Spleen (tissue), 11 donors: Measurements from ENCODE around the gene FFAR4. TPM values are rescaled to one million over a fixed set of nuclear protein-coding genes. Genes with fewer than 3 reads are reported as not detected.

Experiments
- DNase-seq: peaks from one replicate; pipeline ENCODE4 v3.0.0-alpha.2; 2020
- H3K27ac ChIP-seq, 8 donors: fragments of 200-600 bp; sonication (generic) in 7 of 8; 1 replicate in 4 of 8; 2 replicates in 4 of 8; pipeline versions ENCODE4 v1.5.0 to v1.8.0; 2016 to 2021; ENCODE audit warnings: inconsistent platforms in 4 of 8, mild to moderate bottlenecking in 4 of 8, moderate library complexity in 1 of 8
- H3K27me3 ChIP-seq, 7 donors: fragments of 200-600 bp; sonication (generic) in 6 of 7; replicated peaks in 1 of 7; 1 replicate in 4 of 7; 2 replicates in 3 of 7; pipeline versions ENCODE4 v1.5.0 to v1.8.0; 2016 to 2021; ENCODE audit warnings: inconsistent platforms in 3 of 7, mild to moderate bottlenecking in 1 of 7
- H3K36me3 ChIP-seq, 6 donors: fragments of 200-600 bp; sonication (generic) in 5 of 6; 1 replicate in 4 of 6; 2 replicates in 2 of 6; pipeline versions ENCODE4 v1.5.0 to v1.8.0; 2016 to 2021; ENCODE audit warnings: inconsistent platforms in 2 of 6
- H3K4me1 ChIP-seq, 6 donors: fragments of 200-600 bp; sonication (generic) in 5 of 6; 1 replicate in 3 of 6; 2 replicates in 3 of 6; pipeline versions ENCODE4 v1.5.0 to v1.8.0; 2016 to 2021; ENCODE audit warnings: inconsistent platforms in 3 of 6
- H3K4me3 ChIP-seq, 8 donors: fragments of 200-600 bp; sonication (generic) in 7 of 8; 1 replicate in 4 of 8; 2 replicates in 4 of 8; pipeline versions ENCODE4 v1.5.0 to v1.8.0; 2016 to 2021; ENCODE audit warnings: inconsistent platforms in 4 of 8, mild to moderate bottlenecking in 4 of 8, moderate library complexity in 2 of 8
- H3K9me3 ChIP-seq, 8 donors: fragments of 200-600 bp; sonication (generic) in 7 of 8; 1 replicate in 4 of 8; 2 replicates in 4 of 8; pipeline versions ENCODE4 v1.5.0 to v1.8.0; 2016 to 2021; ENCODE audit warnings: inconsistent platforms in 4 of 8
- CTCF ChIP-seq, 11 experiments: fragments of 200-600 bp in 7 of 11; fragments of 450-650 bp in 4 of 11; sonication (generic) in 4 of 11; IDR thresholded peaks in 8 of 11; conservative IDR thresholded peaks in 3 of 11; 1 replicate in 7 of 11; 2 replicates in 4 of 11; pipeline versions ENCODE4 v1.4.0 to v1.8.0; 2016 to 2021; ENCODE audit warnings: antibody characterized with exemption in 11 of 11, inconsistent platforms in 4 of 11, mild to moderate bottlenecking in 1 of 11
- POLR2A ChIP-seq, 3 donors: fragments of 450-650 bp; IDR thresholded peaks; one replicate each; pipeline ENCODE4 v1.5.1; 2017; ENCODE audit warnings: antibody characterized with exemption in 3 of 3, mild to moderate bottlenecking in 1 of 3
- POLR2AphosphoS5 ChIP-seq, 3 donors: sonication (generic); formaldehyde crosslinking; IDR thresholded peaks; one replicate each; pipeline ENCODE4 v1.5.1; 2017; ENCODE audit warnings: antibody characterized with exemption in 3 of 3
- WGBS, 5 donors: extraction: QIAGEN DNeasy Blood & Tissue Kit in 3 of 5; methylation state at CpG; one replicate each; pipeline versions ENCODE4 v1.1.5 to v1.1.7; 2013 to 2018; 5-methylcytosine and 5-hydroxymethylcytosine counted together
- intact Hi-C: fragments of 100-400 bp; cut with DNase I; formaldehyde crosslinking; loops from one replicate; pipeline ENCODE4 v1.15.0; 2023; ENCODE audit warnings: low total_unique reads
- polyA plus RNA-seq, 3 donors: library from polyadenylated mRNA; stranded (reverse); fragments of 200-250 nt; gene quantifications; one replicate each; pipeline ENCODE4 v1.2.1, GENCODE V29; 2013
- total RNA-seq, 7 donors: library from RNA; depleted of rRNA in 3 of 7; stranded (reverse); fragments of >200 nt in 3 of 7; fragmentation: NEBNext Ultra II Directional in 4 of 7; extraction: Animal tissue kit (Norgen Biotek cat#: 25700) in 4 of 7; gene quantifications; one replicate each; pipeline versions ENCODE4 v1.1.0 to v1.2.1, GENCODE V29; 2016 to 2021
- donor health status: healthy with polysubstance abuse.
- donor health status: DM: no; HTN: no; CAD: no; lungs with moderate emphysema.
- donor health status: DM: no; HTN: no; CAD: no.
- donor health status: Bipolar disorder and iron deficiency.
- donor health status: healthy.
- donor health status: DM: no; HTN: no; CAD: no.
- donor health status: DM: yes; HTN: yes; CAD: no.

FFAR4 gene
- total and polyA plus RNA-seq, 10 donors = 0.02 to 0.13 (median 0.04) TPM; not detected in 6

GRCh38 chr10:93553482-93554315, 12.8 kb upstream of the FFAR4 start:
- peaks cover 0 to 11% (median 0%) of the 10 kb centered on the region in 7 donors for H3K27me3 ChIP-seq
- no peak overlapping the region for H3K27ac ChIP-seq
- no peak overlapping the region for H3K4me3 ChIP-seq
- no peak for DNase-seq
- intact Hi-C loops = loop anchor here (10.0 kb wide), 1 partner anchor 121 kb away; no protein-coding TSS in a partner anchor
- peaks cover 0 to 8% (median 0%) of the 10 kb centered on the region in 6 donors for H3K4me1 ChIP-seq
- no peaks in the 10 kb centered on the region for H3K9me3 ChIP-seq
- WGBS, 5 donors = 82 to 97% (median 89%) methylated on average over 8 of the region's 8 CpGs
- TF ChIP-seq CTCF (IDR thresholded peaks at IDR 0.05 in 8 of 11, conservative IDR thresholded peaks at IDR 0.05 in 3 of 11) = no peak
- TF ChIP-seq POLR2A (IDR thresholded peaks at IDR 0.05) = no peak
- no peaks in the 10 kb centered on the region for H3K36me3 ChIP-seq

GRCh38 chr10:93554316-93554663, 12.2 kb upstream of the FFAR4 start:
- no peak overlapping the region for H3K4me3 ChIP-seq
- H3K9me3 ChIP-seq = no peaks in the 10 kb centered on the region
- H3K27me3 ChIP-seq = peaks cover 0 to 17% (median 0%) of the 10 kb centered on the region in 7 donors
- H3K27ac ChIP-seq = no peak overlapping the region
- H3K4me1 ChIP-seq = peaks cover 0 to 8% (median 0%) of the 10 kb centered on the region in 6 donors
- DNase-seq = no peak
- intact Hi-C loops = loop anchor here (10.0 kb wide), 1 partner anchor 121 kb away; no protein-coding TSS in a partner anchor
- WGBS, 5 donors = 86 to 96% (median 89%) methylated on average over 1 of the region's 1 CpG
- no peaks in the 10 kb centered on the region for H3K36me3 ChIP-seq
- TF ChIP-seq POLR2A (IDR thresholded peaks at IDR 0.05) = no peak
- no peak for TF ChIP-seq POLR2AphosphoS5 (IDR thresholded peaks at IDR 0.05)

- Histone ChIP-seq H3K9me3 (no peaks in the 10 kb centered on the region), H3K27ac (peak overlapping the region in 1 of 8 donors; percentile 38), H3K4me1 (peaks cover 0 to 8% (median 0%) of the 10 kb centered on the region in 6 donors), H3K27me3 (peaks cover 0 to 22% (median 0%) of the 10 kb centered on the region in 7 donors), H3K4me3 (no peak overlapping the region), H3K36me3 (no peaks in the 10 kb centered on the region)
- DNase-seq = no peak
- intact Hi-C loops = loop anchor here (10.0 kb wide), 1 partner anchor 120 kb away; no protein-coding TSS in a partner anchor
- TF ChIP-seq POLR2AphosphoS5 (IDR thresholded peaks at IDR 0.05) (no peak), CTCF (IDR thresholded peaks at IDR 0.05 in 8 of 11, conservative IDR thresholded peaks at IDR 0.05 in 3 of 11) (peak; percentile 39 to 78 (median 67))
- 19 to 30% (median 26%) methylated on average over 12 to 14 of the region's 14 CpGs for WGBS, 5 donors
Observed at GRCh38 chr10:93554760-93555432, 11.6 kb upstream of the FFAR4 start.

GRCh38 chr10:93559490-93559889, 7.0 kb upstream of the FFAR4 start:
- no peak overlapping the region for H3K27ac ChIP-seq
- no peak overlapping the region for H3K4me3 ChIP-seq
- intact Hi-C loops = loop anchor here (10.0 kb wide), 1 partner anchor 115 kb away; no protein-coding TSS in a partner anchor
- H3K27me3 ChIP-seq = peaks cover 0 to 29% (median 0%) of the 10 kb centered on the region in 7 donors
- H3K9me3 ChIP-seq = no peaks in the 10 kb centered on the region
- WGBS, 5 donors = 86 to 96% (median 93%) methylated on average over 9 of the region's 9 CpGs
- TF ChIP-seq POLR2AphosphoS5 (IDR thresholded peaks at IDR 0.05) (no peak), POLR2A (IDR thresholded peaks at IDR 0.05) (no peak), CTCF (IDR thresholded peaks at IDR 0.05 in 8 of 11, conservative IDR thresholded peaks at IDR 0.05 in 3 of 11) (no peak)
- no peak for DNase-seq
- H3K36me3 ChIP-seq = no peaks in the 10 kb centered on the region
- H3K4me1 ChIP-seq = peaks cover 0 to 8% (median 0%) of the 10 kb centered on the region in 6 donors
